HG03442 (cell line): ENCODE results near the gene LCORL.

Experiments
- ATAC-seq: cut with Tn5 transposase; IDR thresholded peaks from one replicate; pipeline ENCODE4 v1.9.1; 2021; ENCODE audit warnings: mild to moderate bottlenecking, moderate library complexity; ENCODE audit not compliant: unreplicated experiment

Gene LCORL

DNA sequence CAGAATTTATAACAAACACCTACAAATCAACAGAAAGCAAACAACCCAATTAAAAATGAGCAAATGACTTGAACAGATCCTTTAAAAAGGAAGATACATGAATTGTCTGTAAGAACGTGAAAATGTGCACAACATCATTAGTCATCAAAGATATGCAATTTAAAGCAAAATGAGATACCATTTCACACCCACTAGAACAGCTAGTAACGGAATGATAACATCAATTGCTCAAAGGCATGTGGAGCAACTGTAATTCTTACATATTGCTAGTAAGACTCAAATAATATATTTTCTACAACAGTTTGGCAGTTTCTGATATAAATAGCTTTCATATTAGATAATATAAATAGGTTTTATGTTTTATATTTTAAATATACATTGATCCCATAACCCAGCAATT is 82.5 kb downstream of the LCORL start:
- no peak for ATAC-seq

DNA sequence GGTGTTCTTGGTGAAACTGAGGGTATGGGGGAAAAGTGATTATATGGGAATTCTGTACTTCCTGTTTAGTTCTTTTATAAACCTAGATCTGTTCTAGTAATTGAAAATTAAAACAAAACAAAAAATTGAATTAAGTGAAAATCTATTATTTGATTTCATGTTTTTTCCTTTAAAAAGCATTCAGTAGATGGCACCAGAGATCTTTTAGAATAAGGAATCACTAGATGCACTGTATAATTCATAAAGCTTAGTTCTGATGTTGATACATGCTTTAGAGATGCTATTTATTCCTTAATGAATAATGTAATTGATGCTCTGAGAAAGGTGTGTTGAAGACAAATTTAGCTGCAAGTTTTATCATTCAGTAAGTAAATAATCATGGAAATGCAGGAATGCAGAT is 87.3 kb downstream of the LCORL start:
- no peak for ATAC-seq

DNA sequence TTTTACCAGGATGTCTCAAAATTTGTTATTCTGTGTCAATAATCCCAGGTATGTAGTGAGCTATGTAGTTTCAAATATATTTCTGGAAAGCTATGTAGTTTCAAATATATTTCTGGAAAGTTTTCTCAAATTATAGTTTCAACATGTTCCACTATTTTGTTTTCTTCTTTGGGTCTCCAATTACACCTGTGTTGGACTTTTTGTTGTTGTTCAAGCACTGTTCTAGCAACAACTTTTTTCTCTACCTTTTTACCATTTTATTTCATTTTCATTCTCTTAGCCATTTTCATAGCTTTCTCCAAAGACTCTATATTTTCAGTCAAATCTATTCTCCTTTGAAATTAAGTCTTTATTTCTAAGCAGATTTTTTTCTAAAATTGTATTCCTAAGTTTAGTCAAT is 88.4 kb downstream of the LCORL start:
- ATAC-seq, result no peak

DNA sequence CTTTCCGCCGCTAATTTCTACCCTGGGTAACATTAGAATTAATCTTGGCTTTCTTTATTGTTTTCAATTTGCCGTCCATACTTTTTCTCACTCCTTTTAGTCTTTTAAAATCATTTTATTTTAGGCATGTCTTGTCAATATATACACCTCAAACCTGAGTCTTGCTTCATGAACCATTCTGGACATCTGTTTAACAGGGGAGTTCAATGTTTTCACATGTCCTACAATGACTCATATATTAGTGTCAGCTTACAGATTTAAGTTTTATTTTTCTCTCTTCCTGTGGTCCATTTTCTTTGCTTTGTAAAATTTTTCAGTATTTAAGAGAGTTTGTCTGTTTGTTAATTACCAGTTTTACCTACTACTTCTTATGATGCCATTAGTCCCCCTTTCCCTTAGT is 89.5 kb downstream of the LCORL start:
- ATAC-seq, result no peak

DNA sequence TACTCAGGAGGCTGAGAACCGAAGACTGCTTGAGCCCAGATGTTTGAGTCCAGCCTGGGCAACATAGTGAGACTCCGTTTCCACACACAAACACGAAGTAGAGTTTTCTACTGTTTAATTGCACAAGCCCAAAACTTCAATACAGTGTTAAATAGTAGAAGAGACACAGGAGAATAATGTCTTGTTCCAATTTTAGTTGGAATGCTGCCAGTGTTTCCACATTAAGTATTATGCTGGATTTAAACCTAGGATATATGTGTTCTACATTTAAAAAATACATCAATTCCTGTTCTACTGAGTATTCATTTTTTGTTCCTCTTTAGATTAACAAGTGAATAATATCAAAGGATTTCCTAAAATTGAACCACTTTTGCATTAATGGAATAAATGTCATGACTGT is 91.3 kb downstream of the LCORL start:
- no peak for ATAC-seq

DNA sequence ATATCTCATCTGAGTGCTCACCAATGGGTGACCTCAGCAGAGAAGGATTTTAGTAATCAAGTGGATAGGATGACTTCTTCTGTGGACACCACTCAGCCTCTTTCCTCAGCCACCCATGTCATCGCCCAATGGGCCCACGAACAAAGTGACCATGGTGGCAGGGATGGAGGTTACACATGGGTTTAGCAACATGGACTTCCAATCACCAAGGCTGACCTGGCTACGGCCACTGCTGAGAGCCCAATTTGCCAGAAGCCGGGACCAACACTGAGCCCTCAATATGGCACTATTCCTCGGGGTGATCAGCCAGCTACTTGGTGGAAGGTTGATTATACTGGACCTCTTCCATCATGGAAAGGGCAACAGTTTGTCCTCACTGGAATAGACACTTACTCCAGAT is 97.4 kb downstream of the LCORL start:
- ATAC-seq, result no peak

DNA sequence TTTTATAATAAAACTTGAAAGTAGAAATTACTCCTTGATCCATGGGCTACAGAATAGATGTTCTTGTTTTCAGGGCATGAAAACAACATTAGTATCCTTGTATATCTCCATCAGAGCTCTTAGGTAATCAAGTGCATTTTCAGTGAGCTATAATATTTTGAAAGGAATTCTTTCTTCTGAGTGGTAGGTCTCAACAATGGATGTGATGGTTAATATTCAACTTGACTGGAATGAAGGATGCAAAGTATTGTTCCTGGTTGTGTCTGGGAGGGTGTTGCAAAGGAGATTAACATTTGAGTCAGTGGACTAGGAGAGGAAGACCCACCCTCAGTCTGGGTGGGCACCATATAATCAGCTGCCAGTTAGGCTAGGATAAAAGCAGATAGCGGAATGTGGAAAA is 100.1 kb downstream of the LCORL start:
- ATAC-seq, result no peak

DNA sequence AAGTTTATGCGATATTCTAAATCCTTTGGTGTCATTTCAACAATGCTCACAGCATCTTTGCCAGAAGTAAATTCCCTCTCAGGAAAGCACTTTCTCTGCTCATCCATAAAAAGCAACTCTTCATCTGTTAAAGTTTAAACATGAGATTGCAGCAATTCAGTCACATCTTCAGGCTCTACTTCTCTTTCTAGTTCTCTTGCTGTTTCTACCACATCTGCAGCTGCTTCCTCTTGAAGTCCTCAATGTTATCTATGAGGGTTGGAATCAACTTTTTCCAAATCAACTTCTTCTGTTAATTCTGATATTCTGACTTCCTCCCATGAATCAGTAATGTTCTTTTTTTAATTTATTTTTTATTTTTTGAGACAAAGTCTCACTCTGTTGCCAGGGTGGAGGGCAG is 100.9 kb downstream of the LCORL start:
- no peak for ATAC-seq

DNA sequence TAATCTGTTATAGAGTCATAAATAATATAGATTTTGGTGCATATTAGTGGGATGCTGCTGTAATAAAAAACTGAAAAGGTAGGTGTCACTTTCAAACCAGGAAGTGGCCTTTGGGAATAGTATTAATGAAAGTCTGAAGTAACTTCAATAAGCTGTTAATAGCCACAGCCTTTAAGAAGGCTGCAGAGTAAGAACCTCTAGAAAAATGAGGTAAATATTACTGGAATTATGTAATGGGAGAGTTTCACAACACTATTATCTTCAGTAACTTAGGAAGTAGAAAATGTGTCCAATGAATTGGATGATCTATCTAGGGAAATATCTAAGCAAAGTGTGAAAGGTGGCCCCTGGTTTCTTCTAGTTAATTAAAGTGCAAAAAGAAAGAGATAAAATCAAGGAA is 106.1 kb downstream of the LCORL start:
- ATAC-seq, result no peak

DNA sequence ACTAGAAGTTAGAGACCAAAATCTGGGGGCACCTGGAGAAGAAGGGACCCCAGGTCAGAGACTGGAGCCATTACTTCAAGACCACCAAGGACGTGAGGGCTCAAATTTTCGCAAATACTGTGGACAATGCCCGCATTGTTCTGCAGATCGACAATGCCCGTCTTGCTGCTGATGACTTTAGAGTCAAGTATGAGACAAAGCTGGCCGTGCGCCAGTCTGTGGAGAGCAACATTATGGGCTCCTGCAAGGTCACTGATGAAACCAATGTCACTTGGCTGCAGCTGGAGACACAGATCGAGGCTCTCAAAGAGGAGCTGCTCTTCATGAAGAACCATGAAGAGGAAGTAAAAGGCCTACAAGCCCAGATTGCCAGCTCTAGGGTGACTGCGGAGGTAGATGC is 109.5 kb downstream of the LCORL start:
- no peak for ATAC-seq

DNA sequence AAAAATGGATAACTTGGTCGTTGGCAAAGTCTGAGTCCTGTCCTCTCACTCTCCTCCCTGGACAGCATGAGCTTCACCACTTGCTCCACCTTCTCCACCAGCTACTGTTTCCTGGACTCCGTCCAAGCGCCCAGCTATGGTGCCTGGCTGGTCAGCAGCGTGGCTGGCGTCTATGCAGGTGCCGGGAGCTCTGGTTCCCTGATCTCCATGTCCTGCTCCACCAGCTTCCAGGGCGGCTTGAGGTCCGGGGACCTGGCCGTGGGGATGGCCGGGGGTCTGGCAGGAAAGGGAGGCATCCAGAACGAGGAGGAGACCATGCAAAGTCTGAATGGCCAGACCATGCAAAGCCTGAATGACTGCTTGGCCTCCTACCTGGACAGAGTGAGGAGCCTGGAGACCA is 109.9 kb downstream of the LCORL start:
- no peak for ATAC-seq

DNA sequence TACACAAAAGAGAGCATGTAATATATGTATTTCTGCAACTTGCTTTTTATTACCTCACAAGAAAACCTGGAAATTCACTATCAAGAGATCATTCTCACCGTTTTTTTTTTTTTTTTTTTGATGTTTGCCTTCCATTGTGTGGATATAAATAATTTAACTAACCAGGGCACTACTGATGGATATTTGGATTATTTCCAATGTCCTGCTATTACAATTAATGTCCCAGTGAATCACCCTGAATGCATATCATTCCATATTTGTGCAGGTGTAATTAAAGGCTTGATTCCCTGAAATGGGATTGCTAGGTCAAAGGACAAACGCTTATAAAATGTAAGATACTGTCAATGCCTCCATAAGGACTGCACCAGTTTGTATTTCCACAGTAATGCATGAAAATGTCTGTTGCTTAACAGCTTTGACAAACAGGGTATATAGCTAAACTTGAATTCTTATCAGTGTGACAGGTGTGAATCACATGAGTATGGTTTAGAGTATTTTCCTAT is 123.0 kb downstream of the LCORL start:
- no peak for ATAC-seq

DNA sequence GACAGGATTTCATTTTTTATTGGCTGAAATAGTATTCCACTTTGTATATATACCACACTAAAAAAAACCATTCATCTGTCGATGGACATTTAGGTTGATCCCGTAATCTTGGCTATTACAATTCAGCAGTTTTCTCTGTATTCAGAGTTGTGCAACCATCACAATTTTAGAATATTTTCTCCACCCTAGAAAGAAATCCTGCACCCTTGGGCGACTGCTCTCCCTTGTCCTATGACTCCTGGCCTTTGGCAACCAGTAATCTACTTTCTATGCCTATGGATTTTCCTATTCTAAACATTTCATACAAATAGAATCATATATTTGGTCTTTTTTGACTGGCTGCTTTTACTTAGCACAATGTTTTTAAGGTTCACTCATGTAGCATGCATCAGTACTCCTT is 126.1 kb downstream of the LCORL start:
- ATAC-seq, result no peak

DNA sequence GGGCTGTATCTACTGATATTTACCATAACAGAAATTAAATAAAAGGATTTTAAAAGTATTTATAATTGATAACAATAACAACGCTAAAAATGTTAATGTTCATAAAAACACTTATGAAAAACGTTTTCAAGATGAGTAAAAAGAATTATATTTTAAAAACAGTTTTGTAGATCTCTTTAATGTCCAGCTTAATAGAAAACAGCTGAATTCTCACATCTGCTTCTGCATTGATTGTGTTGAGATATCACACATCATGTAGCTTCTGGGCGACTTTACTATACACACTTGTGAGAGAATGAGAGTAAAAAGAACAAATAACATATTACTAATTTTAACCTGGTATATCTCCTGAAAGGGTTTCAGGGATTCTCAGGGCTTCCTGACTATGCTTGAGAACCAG is 127.1 kb downstream of the LCORL start:
- ATAC-seq, result no peak

DNA sequence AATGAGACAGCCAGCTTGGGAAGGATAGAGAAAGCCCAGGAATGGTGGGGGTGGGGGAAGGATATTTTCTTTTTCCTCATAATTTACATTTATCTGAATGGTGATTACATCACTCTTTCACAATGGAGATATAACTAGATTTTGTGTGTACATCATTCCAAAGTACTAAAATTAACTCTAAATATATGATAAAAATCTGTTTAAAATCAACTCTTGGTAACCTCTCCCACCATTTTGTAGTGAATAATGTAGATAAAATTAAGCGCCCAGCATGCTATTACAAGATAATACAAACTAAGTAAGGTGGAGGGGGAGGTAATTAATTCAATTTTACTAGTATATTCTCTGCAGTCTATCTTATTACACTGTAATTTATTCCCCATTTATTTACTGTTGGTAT is 131.9 kb downstream of the LCORL start:
- ATAC-seq, result no peak

DNA sequence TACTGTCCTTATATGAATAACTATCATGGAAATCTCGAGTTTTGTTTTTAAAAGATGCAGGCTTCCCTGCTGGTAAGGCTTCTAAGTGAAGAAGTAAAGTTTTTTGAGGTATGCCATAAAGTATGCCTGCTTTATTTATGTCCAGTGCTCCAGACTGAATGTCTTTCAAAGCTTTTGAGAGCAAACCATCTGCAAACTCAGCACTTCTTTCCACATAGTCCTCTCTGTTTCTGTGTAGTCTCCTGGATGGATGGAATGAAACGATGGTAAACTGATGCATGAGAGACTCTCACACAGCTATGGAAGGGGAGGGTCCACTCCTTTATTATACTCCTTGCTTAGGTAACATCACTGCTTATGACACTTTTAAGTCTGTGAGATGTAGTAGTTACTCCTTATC is 137.0 kb downstream of the LCORL start:
- ATAC-seq, result no peak

DNA sequence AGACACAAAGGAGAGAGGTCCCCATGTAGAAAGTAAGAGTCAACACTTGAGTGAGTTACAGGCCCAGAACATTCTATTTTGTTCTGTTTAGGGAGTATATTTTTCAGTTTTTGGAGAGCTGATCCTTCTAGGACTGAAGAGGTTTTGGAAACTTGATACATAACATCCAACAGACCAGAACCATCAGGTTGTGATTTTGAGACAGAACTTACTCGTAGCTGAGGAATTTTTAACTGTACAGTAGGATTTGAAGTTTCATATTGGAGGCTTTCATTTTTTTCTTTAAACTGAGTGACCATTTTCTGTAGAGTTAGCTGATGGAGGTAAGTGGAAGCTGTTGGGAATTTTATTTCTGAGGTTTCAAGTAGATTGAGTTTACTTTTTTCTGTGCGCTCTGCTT is 137.5 kb downstream of the LCORL start:
- ATAC-seq, result no peak

DNA sequence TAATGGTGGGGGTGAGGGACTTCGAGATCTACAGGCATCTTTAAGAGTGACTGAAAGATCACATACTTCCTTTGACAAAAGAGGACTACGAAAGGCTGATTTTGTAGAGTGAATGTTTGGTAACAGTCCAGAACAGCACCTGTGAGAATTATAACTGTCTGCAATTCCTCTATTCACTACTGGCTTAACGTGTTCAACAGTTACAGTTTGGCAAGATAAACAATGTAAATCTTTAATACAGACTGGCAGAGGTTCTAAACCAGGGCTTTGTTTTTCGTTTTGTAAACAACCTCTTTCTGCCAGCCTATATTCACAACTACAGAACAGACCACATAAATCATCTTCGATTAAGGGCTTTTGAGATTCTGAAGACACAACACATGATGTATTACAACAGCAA is 143.9 kb downstream of the LCORL start:
- ATAC-seq, result no peak

DNA sequence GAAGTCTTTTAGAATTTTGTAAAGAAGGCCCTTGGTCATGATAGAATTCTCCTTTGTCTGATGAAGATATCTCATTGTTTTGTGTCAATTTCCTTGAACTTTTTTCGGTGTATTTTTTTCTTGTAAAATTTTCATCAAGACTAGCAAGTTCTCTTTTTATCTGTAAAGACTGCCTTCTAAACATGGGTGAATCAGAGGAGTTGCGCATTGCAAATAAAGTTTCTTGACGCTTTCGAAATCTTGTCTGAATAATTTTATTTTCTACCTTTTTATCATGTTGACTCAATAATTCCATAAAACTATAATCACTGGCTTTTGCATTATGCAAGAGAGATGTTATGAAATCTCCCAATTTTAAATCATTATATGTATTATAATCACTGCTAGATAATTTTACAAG is 144.6 kb downstream of the LCORL start:
- no peak for ATAC-seq

DNA sequence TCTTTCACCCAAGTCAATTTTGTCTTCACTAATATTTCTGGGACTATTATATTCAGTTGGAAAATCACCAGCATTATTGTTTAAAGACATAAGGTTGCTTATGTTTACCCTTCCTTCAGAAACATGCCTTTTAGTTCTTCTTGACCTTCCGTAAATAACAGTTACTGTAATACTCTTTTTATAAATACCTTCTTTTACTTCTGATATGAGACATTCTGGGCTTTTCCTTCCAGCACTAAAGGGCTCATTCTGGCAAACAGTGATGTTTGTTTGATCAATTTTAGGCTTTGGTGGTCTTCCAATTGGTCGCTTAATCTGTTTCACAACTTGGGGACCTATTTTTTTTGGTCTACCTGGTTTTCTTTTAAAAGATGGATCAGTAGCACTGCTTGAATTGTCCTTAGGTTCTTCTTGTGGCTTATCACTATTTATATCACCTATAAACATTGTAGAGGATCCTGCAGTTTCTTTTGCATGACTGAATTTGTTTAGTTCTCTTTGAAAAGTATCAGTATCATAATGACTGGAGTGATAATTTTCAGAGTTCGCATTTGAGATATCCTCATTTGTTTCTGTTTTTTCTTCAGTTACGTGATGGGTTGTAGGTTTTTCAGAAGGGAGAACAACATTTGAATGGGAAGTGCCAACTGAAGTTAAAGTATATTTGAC is 146.0 kb downstream of the LCORL start:
- ATAC-seq, result peak; percentile 96

DNA sequence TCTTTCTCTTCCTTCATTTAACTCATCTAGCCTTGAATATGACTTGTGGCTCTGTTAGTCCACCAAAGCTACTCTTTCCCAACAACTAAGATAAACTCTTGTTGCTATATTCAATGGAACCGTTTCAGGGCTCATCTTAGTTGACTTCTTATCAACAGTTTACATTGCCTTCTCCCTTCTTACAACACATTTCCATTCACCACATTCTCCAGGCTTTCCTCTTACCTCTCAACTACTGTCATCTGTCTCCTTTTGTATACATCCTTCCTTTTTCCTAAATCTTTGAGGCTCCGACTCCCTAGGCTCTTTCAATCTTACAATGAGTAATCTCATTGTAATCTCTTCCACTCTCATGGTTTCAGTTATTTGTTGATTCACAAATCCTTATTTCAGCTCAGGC is 152.2 kb downstream of the LCORL start:
- no peak for ATAC-seq

DNA sequence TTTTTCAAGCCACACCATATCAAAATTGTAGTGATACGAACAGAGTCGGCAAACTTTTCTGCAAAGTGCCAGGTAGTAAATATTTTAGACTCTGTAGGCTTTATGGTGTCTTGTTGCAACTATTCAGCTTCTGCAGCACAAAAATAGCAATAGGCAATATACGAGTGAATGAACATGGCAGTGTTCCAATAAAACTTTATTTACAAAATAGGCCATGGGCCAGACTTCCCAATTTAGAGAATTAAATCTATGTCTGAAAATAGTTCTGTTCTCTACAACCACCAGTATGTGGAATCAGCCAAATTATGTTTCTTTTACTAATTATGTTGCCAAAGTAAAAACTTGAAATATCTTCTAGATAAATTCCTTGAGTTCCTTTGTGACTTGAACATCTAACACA is 154.3 kb downstream of the LCORL start:
- ATAC-seq, result no peak

DNA sequence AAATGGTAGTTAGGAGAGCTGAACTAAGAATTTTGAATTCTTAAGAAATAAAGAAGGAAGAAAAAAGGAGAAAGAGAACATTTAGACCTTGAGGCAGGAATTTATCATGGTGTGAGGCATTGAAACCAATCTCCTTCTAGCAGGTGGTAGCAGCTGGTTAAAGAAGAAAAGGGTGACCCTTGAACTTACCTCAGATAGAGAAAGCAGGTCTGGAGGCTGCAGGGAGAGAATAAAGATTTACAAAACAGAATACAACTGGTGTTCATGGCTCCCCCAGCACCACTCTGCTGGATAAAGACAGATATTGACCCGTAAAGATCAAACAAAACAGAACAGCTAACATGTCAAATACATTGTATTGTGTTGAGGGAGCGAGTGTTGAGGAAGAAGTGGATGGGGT is 154.7 kb downstream of the LCORL start:
- ATAC-seq, result no peak
